Glutamatergic neuron (in vitro differentiated cells): ENCODE results near the gene MYO18B. TPM values are rescaled to one million over a fixed set of nuclear protein-coding genes. Genes with fewer than 3 reads are reported as not detected.

ENCODE experiments used
- DNase-seq: peaks from one replicate; pipeline ENCODE4 v3.0.0; 2022
- H3K27ac Mint-ChIP-seq: one replicate; pipeline ENCODE4 v1.8.0; 2020; ENCODE audit warnings: mild to moderate bottlenecking, mixed read lengths, inconsistent platforms; ENCODE audit not compliant: unreplicated experiment
- H3K27me3 Mint-ChIP-seq: one replicate; pipeline ENCODE4 v1.8.0; 2020; ENCODE audit warnings: mild to moderate bottlenecking, moderate library complexity, mixed read lengths, inconsistent platforms; ENCODE audit not compliant: unreplicated experiment
- H3K36me3 Mint-ChIP-seq: one replicate; pipeline ENCODE4 v1.8.0; 2020; ENCODE audit warnings: mild to moderate bottlenecking, mixed read lengths, inconsistent platforms; ENCODE audit not compliant: unreplicated experiment
- H3K4me1 Mint-ChIP-seq: one replicate; pipeline ENCODE4 v1.8.0; 2020; ENCODE audit warnings: mild to moderate bottlenecking, low read depth, mixed read lengths, inconsistent platforms; ENCODE audit not compliant: unreplicated experiment
- H3K4me3 Mint-ChIP-seq: one replicate; pipeline ENCODE4 v1.8.0; 2020; ENCODE audit warnings: mild to moderate bottlenecking, mixed read lengths, inconsistent platforms; ENCODE audit not compliant: unreplicated experiment
- H3K9me3 Mint-ChIP-seq: one replicate; pipeline ENCODE4 v1.8.0; 2020; ENCODE audit warnings: mild to moderate bottlenecking, moderate library complexity, mixed read lengths, inconsistent platforms; ENCODE audit not compliant: unreplicated experiment
- CTCF ChIP-seq: fragments of 200-600 bp; sonication (generic); IDR thresholded peaks from one replicate; pipeline ENCODE4 v1.5.0; 2021; ENCODE audit not compliant: partially characterized antibody, unreplicated experiment
- total RNA-seq: library from RNA; stranded (reverse); fragmentation: NEBNext Ultra II Directional; extraction: Animal tissue kit (Norgen Biotek cat#: 25700); gene quantifications from one replicate; pipeline ENCODE4 v1.2.1, GENCODE V29; 2021; ENCODE audit not compliant: unreplicated experiment

MYO18B gene
- total RNA-seq, 1 donor from 2014 or later: 0.25 TPM

DNA sequence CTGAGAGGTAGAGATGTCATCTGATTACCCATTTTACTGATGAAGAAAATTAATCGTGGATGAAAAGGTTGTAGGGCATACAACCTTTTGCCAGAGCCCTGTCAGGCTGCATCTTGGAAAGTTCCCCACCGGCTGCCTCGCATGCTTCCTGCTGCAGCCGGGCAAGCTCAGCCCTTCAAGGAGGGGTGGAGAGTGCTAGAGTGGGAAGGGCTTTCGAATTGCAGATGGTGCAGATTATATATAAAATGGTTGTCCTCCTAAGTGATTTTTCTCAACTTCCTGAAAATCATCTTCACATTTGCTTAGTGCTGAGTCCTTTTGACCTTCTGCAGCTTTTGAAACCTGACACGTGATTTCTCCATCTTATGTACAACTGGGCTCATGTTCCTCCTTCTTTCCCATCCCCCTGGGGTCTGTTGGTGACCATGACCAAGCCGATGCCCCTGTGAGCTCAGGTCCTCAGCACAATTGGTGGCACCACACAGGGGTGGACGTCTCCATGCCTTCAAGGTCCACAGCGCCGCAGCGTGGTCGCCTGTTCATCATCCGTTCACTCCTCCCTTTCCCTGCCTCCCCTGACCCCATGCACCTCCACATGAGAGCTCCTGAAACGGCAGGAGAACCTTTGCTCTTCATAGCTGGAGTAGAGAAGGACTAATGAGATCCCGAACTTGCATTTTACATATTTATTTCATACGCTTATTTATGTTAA lies 47.6 kb upstream of the MYO18B start:
- Mint-ChIP-seq H3K27me3 (peaks cover 3% of the 10 kb centered on the region), H3K27ac (no peak overlapping the region), H3K4me1 (peaks cover 50% of the 10 kb centered on the region), H3K9me3 (peaks cover 8% of the 10 kb centered on the region), H3K36me3 (no peaks in the 10 kb centered on the region), H3K4me3 (no peak overlapping the region)
- no peak for TF ChIP-seq CTCF
- no peak for DNase-seq

DNA sequence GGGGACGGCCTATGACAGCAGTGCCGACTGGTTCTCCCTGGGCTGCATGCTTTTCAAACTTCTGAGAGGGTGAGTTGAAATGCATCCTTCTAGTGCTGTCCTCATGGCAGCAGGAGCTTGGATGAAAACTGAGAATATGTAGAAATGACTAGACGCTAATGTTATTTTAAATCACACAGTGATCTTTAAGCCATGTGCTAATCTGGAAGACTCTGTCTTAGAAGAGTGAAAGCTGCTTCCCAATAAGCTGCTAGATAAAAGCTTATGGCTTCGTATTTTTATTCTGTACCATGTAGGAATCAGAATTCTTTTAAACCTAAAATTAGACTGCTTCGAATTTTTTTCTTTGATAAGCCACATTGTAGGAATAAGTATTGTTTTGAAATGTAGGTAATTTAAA lies 46.8 kb upstream of the MYO18B start:
- H3K27me3 Mint-ChIP-seq: peaks cover 5% of the 10 kb centered on the region
- H3K4me3 Mint-ChIP-seq: no peak overlapping the region
- H3K9me3 Mint-ChIP-seq: peaks cover 8% of the 10 kb centered on the region
- H3K27ac Mint-ChIP-seq: peak overlapping the region; percentile 33
- no peak for DNase-seq
- no peaks in the 10 kb centered on the region for H3K36me3 Mint-ChIP-seq
- peaks cover 53% of the 10 kb centered on the region for H3K4me1 Mint-ChIP-seq
- no peak for TF ChIP-seq CTCF

DNA sequence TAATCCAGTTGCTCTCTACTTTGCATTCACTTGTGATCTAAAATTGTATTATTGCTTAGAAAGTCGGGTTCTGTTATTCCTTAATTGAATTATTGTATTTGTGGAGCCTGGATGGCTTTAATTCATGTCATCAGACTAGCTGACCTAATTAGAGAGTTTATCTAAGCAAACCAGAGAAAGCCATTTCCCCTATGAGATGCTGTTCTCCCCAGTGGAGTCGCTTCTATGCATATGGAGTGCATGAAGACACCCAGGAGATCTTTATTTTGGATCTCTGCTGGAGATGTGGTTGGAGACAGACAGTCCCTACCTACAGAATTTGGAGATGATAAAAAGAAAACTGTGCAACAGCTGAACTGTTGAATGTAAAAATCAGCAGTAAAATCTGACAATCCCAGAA lies 45.2 kb upstream of the MYO18B start:
- Mint-ChIP-seq H3K36me3 (no peaks in the 10 kb centered on the region), H3K9me3 (peaks cover 8% of the 10 kb centered on the region), H3K4me3 (no peak overlapping the region), H3K27ac (no peak overlapping the region), H3K4me1 (peaks cover 50% of the 10 kb centered on the region), H3K27me3 (peaks cover 5% of the 10 kb centered on the region)
- no peak for DNase-seq
- no peak for TF ChIP-seq CTCF

GRCh38 chr22:25697181-25697664 lies 44.8 kb upstream of the MYO18B start:
- Mint-ChIP-seq H3K27me3 (peaks cover 5% of the 10 kb centered on the region), H3K4me1 (peaks cover 52% of the 10 kb centered on the region)

More at GRCh38 chr22:25697181-25697664, 44.8 kb upstream of the MYO18B start:
- no peak overlapping the region for H3K4me3 Mint-ChIP-seq
- DNase-seq: no peak
- no peak for TF ChIP-seq CTCF
- H3K36me3 Mint-ChIP-seq: no peaks in the 10 kb centered on the region
- no peak overlapping the region for H3K27ac Mint-ChIP-seq
- H3K9me3 Mint-ChIP-seq: peaks cover 8% of the 10 kb centered on the region
